Measurements from ENCODE around the gene SMAD9. TPM values are rescaled to one million over a fixed set of nuclear protein-coding genes. Genes with fewer than 3 reads are reported as not detected.
"Not testable (repeated sequence)": the region's sequence is repeated elsewhere in the genome, so short reads cannot be mapped to it uniquely, and the experiment has no call there.

SMAD9 gene
- total RNA-seq, 2 donors from 2014 or later: 9.0 to 13.3 TPM

DNA sequence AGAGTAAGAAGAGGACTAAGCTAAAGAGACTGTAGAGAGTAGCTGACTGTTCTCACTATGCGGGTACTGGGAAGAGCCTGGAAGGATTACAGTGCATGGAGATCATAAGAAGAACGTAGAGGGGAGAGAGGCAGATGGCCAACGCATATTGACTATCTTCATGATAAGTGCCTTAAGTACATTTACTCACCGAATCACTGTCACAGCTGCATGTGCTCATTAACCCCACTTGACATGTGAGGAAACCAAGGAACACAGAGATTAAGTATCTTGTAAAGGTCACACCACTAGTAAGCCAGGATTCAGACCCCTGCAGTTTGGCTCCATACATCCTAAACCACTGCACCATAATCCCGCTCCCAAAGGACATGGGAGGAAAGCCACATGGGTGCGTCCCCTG, 34.1 kb downstream of the SMAD9 start:
- Mint-ChIP-seq H3K27me3 (ENCODE audit: insufficient read depth) (no peaks in the 10 kb centered on the region), H3K4me3 (no peak overlapping the region), H3K27ac (no peak overlapping the region), H3K4me1 (peaks cover 61% of the 10 kb centered on the region), H3K9me3 (no peaks in the 10 kb centered on the region), H3K36me3 (ENCODE audit: low read depth) (no peaks in the 10 kb centered on the region)
- H3K4me3 ChIP-seq (ENCODE audit: low read length): peak overlapping the region; percentile 25
- TF ChIP-seq, protein P1, sequence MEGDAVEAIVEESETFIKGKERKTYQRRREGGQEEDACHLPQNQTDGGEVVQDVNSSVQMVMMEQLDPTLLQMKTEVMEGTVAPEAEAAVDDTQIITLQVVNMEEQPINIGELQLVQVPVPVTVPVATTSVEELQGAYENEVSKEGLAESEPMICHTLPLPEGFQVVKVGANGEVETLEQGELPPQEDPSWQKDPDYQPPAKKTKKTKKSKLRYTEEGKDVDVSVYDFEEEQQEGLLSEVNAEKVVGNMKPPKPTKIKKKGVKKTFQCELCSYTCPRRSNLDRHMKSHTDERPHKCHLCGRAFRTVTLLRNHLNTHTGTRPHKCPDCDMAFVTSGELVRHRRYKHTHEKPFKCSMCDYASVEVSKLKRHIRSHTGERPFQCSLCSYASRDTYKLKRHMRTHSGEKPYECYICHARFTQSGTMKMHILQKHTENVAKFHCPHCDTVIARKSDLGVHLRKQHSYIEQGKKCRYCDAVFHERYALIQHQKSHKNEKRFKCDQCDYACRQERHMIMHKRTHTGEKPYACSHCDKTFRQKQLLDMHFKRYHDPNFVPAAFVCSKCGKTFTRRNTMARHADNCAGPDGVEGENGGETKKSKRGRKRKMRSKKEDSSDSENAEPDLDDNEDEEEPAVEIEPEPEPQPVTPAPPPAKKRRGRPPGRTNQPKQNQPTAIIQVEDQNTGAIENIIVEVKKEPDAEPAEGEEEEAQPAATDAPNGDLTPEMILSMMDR (conservative IDR thresholded peaks at IDR 0.05): no peak
- H3K36me3 ChIP-seq (ENCODE audit: control insufficient read depth, insufficient read depth, low read length): no peaks in the 10 kb centered on the region
- DNase-seq: no peak
- no peaks in the 10 kb centered on the region for H3K27me3 ChIP-seq (ENCODE audit: control insufficient read depth, insufficient read depth, low read length, poor library complexity, severe bottlenecking)
- H3K9me3 ChIP-seq (ENCODE audit: control insufficient read depth, low read length): no peaks in the 10 kb centered on the region
- H3K27ac ChIP-seq (ENCODE audit: low read depth, low read length): no peak overlapping the region
- no peak overlapping the region for H3K9ac ChIP-seq (ENCODE audit: extremely low read depth, low read length, poor library complexity, severe bottlenecking)
- 89 to 97% methylated on average over 5 to 6 of the region's 6 CpGs for WGBS, 2 experiments (ENCODE audit: insufficient coverage in 1 of 2, insufficient read length in 1 of 2)
- H3K4me1 ChIP-seq (ENCODE audit: control insufficient read depth, insufficient read depth, low read length): peaks cover 25% of the 10 kb centered on the region

DNA sequence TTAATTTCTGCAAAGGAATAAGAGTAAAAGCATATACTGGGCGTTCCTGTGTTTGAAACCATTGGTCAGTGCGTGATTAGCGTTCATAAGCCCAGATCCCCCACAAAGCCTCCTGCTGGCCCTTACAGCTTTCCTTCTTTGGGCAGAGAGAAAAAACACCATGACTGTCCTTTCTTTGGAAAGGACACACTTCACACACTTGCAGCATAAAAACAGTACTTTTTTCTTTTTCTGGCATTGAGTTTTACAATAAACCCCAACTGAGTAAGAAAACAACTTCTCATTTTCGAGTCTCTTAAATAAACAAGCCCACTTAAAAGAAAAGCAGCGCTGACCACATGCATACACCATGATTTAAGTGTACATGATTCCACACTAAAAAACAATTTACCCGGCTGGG, 35.8 kb downstream of the SMAD9 start:
- H3K27ac ChIP-seq (ENCODE audit: low read depth, low read length): no peak overlapping the region
- Mint-ChIP-seq H3K4me3 (peak overlapping the region; percentile 3), H3K27ac (peak overlapping the region; percentile 5), H3K27me3 (ENCODE audit: insufficient read depth) (no peaks in the 10 kb centered on the region), H3K36me3 (ENCODE audit: low read depth) (peaks cover 5% of the 10 kb centered on the region), H3K9me3 (no peaks in the 10 kb centered on the region), H3K4me1 (peaks cover 54% of the 10 kb centered on the region)
- no peaks in the 10 kb centered on the region for H3K9me3 ChIP-seq (ENCODE audit: control insufficient read depth, low read length)
- no peak overlapping the region for H3K4me3 ChIP-seq (ENCODE audit: low read length)
- H3K9ac ChIP-seq (ENCODE audit: extremely low read depth, low read length, poor library complexity, severe bottlenecking): no peak overlapping the region
- 91 to 93% methylated on average over 4 to 6 of the region's 6 CpGs for WGBS, 2 experiments (ENCODE audit: insufficient coverage in 1 of 2, insufficient read length in 1 of 2)
- no peaks in the 10 kb centered on the region for H3K27me3 ChIP-seq (ENCODE audit: control insufficient read depth, insufficient read depth, low read length, poor library complexity, severe bottlenecking)
- H3K36me3 ChIP-seq (ENCODE audit: control insufficient read depth, insufficient read depth, low read length): no peaks in the 10 kb centered on the region
- TF ChIP-seq, protein P1 (conservative IDR thresholded peaks at IDR 0.05): no peak
- no peak for DNase-seq
- peaks cover 25% of the 10 kb centered on the region for H3K4me1 ChIP-seq (ENCODE audit: control insufficient read depth, insufficient read depth, low read length)

DNA sequence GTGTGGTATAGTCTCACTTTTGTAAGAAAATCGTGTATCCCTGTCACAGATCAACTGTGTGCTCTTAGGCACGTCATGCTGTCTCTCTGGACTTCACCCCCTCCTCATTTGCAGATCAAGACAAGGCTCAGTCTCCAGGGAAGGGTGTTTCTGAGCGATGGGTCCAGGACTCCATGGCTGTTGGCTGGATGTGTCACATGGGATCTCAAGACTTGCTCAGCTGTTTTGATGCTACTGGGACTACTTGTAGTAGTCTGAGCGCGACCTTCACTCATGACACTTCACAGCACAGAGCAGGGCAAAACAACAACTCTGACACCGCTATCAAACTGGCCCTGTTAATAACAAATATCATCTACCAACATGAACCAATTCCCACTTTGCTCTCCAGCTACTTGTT, 36.2 kb downstream of the SMAD9 start:
- H3K4me1 ChIP-seq (ENCODE audit: control insufficient read depth, insufficient read depth, low read length): peaks cover 25% of the 10 kb centered on the region
- H3K4me3 ChIP-seq (ENCODE audit: low read length): no peak overlapping the region
- WGBS, 2 experiments (ENCODE audit: insufficient coverage in 1 of 2, insufficient read length in 1 of 2): 86 to 94% methylated on average over 4 to 6 of the region's 6 CpGs
- H3K27me3 Mint-ChIP-seq (ENCODE audit: insufficient read depth): peaks cover 4% of the 10 kb centered on the region
- no peaks in the 10 kb centered on the region for H3K27me3 ChIP-seq (ENCODE audit: control insufficient read depth, insufficient read depth, low read length, poor library complexity, severe bottlenecking)
- no peak overlapping the region for H3K9ac ChIP-seq (ENCODE audit: extremely low read depth, low read length, poor library complexity, severe bottlenecking)
- H3K36me3 Mint-ChIP-seq (ENCODE audit: low read depth): peaks cover 9% of the 10 kb centered on the region
- H3K4me3 Mint-ChIP-seq: peak overlapping the region; percentile 3
- DNase-seq: no peak
- peaks cover 52% of the 10 kb centered on the region for H3K4me1 Mint-ChIP-seq
- H3K27ac Mint-ChIP-seq: peak overlapping the region; percentile 68
- no peaks in the 10 kb centered on the region for H3K36me3 ChIP-seq (ENCODE audit: control insufficient read depth, insufficient read depth, low read length)
- TF ChIP-seq, protein P1 (conservative IDR thresholded peaks at IDR 0.05): no peak
- no peak overlapping the region for H3K27ac ChIP-seq (ENCODE audit: low read depth, low read length)
- no peaks in the 10 kb centered on the region for H3K9me3 Mint-ChIP-seq
- H3K9me3 ChIP-seq (ENCODE audit: control insufficient read depth, low read length): no peaks in the 10 kb centered on the region

DNA sequence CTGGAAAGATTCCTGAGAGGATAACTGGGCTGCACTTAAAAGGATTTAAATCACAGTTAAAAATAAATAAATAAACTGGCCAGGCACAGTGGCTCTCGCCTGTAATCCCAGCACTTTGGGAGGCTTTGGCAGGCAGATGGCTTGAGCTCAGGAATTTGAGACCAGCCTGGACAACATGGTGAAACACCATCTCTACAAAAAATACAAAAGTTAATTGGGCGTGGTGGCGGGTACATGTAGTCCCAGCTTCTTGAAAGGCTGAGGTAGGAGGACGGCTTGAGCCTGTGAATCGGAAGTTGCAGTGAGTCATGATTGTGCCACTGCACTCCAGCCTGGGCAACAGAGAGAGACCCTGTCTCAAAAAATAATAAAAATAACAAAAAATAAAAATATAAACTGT, 36.6 kb downstream of the SMAD9 start:
- not testable (repeated sequence) for H3K9me3 Mint-ChIP-seq; DNase-seq; H3K4me3 Mint-ChIP-seq; H3K36me3 ChIP-seq (ENCODE audit: control insufficient read depth, insufficient read depth, low read length); H3K27me3 ChIP-seq (ENCODE audit: control insufficient read depth, insufficient read depth, low read length, poor library complexity, severe bottlenecking); H3K9ac ChIP-seq (ENCODE audit: extremely low read depth, low read length, poor library complexity, severe bottlenecking); H3K9me3 ChIP-seq (ENCODE audit: control insufficient read depth, low read length); H3K27me3 Mint-ChIP-seq (ENCODE audit: insufficient read depth); H3K27ac ChIP-seq (ENCODE audit: low read depth, low read length); H3K4me3 ChIP-seq (ENCODE audit: low read length)
- H3K4me1 ChIP-seq (ENCODE audit: control insufficient read depth, insufficient read depth, low read length): peaks cover 21% of the 10 kb centered on the region
- Mint-ChIP-seq H3K36me3 (ENCODE audit: low read depth) (peaks cover 13% of the 10 kb centered on the region), H3K27ac (peak overlapping the region; percentile 21), H3K4me1 (peaks cover 47% of the 10 kb centered on the region)
- 90 to 93% methylated on average over 3 to 5 of the region's 5 CpGs for WGBS, 2 experiments (ENCODE audit: insufficient coverage in 1 of 2, insufficient read length in 1 of 2)
